SIG-M5 treated with dmso at 0.1 percent for 504 hours (cell line): Measurements from ENCODE around the gene PPIC.

Experiments used
- DNase-seq: peaks from one replicate; lab custom pipeline; 2025; ENCODE audit not compliant: unreplicated experiment; lab: John Stamatoyannopoulos, UW

Gene PPIC

DNA sequence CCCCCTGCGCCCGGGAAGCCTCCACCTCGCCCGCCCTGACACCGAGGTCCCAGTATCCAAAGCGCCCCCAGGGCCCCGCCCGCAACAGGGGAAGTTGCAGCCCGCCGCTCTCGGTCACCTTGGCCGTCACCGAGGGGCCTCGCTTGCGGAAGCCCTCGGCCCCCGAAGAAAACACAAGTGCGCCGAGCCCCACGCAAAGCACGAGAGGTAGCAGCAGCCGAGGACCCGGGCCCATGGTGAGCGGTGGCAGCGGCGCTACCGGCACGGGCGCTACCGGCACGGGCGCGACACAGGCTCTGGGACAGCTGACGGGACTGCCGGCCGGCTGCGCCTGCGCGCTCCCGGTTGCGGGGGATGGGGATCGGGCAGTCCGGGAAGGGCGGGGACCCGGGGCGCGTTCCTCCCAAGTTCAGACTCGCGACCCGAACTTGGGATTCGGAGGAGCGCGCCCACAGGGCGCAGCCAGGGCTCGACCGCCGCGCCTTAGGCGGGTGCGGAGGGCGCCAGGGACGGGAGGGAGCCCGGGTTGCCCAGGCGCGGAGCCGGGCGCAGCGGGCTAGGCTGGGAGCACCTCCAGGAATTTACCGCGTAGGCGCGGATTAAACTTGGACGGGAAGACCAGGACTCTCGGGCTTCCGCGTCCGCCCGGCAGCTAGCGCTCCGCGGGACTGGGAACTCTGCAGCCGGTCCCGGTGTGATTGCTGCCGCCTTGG, at the start of gene PPIC:
Gene PPIC, minus strand, starts transcription at position 335 of the 713 bp plus-strand sequence. Its CDS starts 100 bp downstream, at position 235.
- DNase-seq: peak; percentile 57

DNA sequence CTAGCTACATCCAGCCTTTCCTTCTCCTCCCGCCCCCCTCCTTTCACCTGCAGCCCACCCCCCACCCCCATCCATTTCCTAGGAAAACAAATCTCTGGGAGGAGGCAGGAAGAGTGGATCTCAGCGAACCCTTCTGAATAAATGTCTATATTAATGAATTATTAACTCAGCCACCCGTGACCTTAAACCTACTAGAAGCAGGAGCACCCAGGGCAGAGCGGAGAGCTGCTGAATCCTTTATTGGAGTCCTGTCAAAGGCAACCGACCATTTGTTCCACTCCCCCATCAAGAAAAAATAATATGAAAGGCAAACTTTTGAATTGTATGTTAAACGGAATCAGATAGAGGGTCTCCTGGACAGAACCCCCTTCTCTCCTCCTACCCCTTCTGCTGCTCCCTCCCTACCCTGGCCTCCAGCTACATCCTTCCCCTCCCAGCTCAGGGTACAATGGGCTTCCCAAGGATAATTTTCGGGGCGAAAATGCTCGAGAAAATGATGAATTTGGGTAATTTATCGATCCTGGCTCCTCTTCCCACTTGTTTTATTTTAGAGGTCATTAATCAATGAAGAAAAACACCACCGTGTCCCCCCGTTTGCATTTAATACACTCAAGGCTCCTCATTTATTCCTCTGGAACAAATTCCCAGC, 49.2 kb upstream of the PPIC start:
- DNase-seq: no peak

DNA sequence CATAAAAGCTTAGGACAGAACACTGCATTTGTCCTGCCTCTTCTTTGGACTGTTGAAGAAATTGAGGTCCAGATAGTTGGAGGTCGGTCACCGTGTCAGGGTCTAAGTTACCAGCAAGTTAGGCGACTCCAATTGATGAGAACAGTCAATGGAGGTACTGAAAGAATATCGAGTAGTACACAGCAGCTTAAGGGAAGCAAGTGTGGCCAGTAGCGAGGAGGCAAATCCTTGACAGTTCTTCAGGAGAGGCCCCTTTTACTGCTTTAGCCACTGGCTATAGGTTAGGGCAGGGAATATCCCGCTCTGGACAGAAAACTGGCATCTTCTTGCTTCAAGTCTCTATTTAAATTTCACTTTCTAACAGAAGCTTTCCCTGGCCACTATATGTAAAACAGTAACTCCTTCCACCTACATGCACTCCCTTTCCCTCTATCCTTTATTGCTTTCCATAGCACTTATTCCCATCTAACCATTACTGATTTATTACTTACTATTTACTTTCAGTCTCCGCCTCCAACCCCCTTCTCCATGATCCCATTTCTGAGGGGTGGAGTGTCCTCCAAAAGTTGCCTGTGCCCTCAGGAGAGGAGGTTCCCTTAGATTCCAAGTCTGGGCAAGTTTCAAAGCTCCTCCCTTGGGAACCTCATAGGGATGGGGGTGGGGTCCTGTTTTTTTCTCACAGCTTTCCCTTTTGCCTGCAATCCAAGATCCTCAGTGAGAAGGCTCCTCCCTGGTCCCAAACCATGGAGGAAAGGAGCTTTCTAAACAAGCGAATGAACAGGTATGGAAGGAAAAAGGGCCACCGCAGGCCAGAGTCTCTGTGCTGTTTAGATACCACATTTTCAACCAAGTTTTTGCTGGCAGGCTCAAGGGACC, 48.4 kb upstream of the PPIC start:
- DNase-seq: no peak

DNA sequence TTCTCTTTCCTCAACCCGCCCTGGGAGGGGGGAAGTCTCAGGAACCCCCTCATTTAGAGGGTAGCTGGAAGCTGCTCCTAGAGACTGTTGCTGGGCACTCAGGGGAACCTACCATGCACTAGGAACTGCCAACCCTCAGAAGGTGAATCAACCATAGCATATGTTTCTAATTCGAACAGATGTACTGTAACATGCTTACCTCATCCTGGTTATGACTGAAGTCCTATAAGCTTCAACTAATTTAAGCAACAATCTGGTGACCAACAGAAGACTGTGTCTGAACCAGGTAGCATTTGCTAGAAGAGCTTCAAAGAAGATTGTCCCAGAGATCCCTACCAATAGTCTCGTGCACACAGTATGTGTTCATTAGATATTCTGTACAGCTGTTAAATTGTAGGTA, 46.8 kb upstream of the PPIC start:
- DNase-seq: no peak

DNA sequence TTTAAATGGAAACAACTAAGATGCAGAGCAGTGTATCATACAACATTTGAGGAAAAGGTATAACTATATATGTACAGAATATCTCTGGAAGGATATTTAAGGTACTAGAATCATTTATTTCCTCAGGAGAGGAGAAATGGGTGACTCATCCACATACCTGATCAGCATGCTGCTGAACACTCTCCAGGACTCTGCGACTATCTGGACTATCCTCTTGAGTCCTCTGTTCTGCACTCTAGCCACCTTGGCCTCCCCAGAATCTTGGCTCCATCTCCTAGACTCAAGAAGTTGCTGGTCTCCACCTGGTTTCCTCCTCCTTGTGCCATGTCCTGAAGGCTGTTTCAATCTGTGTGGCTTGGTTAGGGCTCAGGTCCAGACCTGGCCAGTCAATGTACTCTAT, 43.7 kb upstream of the PPIC start:
- no peak for DNase-seq

DNA sequence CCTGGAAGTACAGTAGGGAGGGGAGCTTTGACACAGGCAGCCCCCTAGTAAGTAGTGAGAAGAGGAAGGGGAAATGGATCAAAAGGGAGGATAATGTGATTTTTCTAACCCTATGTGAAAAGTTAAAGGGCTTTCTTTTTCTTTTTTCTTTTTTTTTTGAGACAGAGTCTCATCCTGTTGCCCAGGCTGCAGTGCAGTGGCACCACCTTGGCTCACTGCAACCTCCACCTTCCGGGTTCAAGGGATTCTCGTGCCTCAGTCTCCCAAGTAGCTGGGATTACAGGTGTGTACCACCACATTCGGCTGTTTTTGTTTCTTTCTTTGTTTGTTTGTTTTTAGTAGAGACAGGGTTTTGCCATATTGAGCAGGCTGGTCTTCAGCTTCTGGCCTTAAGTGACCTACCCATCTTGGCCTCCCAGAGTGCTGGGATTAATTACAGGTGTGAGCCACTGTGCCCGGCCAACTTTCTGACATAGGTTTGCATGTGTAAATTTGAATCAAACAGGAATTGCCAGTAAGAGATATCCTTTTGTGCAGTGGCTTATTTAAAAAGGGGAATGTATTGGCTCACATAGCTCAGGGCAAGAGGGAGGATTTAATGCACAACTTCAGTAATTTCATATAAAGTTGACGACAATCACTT, 39.1 kb upstream of the PPIC start:
- DNase-seq: no peak

DNA sequence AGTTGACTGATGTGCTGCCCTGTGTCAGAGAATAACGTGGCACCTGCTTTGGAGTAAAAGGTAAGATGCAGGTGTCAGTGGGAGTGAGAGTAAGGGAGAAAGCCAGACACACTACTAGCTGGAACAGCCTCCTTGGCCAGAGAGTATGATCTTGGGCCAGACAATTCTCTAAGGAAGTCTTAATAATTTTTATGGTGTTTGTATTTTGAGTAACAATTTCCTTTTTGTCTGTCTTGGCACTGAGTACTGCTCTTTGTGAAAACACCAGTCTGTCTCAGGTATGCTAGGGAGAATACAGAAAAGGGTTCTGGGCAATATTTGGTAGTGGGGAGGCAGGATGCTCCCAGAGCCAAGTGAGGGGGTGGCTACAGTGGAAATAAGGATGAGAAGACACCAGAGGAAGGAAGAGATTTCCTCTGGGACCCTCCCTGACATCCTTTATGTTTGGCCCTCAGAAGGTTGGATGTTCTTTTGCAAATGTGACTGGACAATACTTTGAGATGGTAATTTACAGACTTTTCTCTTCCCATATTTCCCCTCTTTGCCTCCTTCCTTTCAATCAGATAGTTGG, 31.9 kb upstream of the PPIC start:
- DNase-seq: no peak

DNA sequence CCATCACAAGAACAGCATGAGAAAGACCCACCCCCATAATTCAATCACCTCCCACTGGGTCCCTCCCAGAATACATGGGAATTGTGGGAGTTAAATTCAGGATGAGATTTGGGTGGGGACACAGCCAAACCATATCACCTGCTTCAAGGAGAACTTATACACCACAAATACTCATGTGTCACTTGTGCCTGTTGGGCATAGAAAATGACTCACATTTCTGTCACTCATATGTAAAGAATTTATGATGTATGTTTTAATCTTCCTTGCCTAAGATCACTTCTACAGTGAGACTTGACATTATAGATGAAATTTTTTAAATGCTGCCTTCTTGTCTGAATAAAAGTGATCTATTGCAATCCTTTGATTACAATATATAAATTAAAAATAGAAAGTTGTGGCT, 29.5 kb upstream of the PPIC start:
- DNase-seq: no peak

DNA sequence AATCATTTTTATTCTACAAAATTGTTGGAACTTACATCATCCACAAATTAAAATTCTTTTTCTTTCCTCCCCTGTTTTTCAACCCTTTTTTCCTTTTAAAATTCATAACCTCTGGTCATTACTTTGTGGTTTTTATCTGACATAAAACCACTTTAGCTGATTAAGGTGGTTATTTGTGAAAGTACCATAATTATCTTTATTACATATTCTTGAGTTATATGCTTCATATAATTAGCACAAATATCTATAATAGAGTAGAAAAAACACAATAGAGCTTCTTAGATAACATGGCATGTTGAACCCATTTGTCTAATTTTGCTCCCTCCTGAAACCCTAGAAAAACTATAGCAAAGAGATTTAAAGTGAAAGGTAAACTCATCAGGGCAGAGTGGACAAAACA, 22.9 kb upstream of the PPIC start:
- DNase-seq: no peak

DNA sequence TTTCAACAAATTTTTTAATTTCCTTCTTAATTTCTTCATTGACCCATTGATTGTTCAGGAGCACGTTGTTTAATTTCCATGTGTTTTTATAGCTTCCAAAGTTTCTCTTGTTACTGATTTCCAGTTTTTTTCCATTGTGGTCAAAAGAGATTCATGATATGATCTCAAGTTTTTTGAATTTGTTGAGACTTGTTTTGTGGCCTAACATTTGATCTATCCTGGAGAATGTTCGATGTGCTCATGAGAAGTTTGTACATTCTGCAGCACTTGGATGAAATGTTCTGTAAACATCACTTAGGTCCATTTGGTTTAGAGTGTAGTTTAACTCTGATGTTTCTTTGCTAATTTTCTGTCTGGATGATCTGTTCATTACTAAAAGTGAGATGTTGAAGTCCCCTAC, 14.7 kb upstream of the PPIC start:
- DNase-seq: no peak

DNA sequence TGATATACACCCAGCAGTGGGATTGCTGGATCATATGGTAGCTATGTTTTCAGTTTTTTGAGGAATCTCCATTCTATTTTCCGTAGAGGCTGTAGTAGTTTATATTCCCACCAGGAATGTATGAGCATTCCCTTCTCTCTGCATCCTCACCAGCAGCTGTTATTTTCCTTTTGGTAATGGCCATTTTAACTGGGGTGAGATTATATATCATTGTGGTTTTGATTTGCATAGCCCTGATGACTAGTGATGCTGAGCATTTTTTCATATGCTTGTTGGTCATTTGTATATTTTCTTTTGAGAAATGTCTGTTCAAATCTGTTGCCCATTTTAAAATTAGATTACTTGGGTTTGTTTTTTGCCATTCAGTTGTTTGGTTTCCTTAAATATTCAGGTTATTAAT, 11.2 kb upstream of the PPIC start:
- DNase-seq: no peak

DNA sequence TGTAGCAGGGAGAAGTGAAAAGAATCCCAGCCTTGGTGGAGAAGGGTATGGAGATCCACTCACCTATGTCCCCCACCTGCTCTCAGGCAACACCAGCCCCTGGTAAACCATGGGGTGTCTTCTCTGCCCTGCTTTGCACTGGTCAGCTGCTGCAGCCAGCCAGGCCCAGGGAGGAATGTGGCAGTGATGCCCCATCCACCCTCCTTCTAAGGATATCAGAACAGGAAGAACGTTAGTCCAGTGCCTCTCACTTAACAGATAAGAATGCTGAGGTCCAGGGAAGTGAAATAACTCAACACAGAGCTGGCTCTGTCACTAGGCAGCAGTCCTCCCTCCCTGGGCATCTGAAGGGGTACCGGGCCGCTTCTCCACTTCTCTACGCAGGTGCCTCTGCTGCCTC, 9.7 kb upstream of the PPIC start:
- no peak for DNase-seq

DNA sequence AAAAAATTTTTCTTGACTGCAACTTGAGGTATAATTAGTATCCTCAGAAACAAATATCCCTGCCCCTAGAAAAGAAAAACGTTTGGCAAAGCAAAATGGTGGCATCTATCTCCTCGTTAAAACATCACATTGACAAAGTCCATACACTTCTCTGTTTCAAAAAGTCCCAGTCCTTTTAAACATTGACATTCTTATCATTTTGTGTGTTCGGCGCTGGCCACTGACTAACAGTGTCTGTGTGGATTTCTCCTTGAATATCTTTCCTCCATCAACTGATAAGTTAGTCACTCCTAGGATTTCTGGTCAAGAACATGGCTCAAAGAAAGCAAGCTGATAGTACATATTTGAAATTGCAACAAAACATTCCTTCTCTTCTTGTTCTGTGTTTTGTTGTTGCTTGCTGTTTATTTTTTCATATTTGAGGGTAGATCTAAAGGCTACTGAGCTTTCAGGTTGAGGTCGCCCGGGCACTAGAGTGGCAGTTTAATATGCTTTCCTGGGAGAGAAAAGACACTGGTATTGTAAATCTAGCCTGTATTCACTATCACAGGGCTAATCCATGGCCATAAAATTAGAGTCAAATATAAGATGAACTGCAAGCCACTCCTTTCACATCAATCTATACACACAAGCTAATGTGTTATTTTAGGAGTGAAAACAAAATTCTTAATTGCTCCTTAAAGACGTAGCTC, 8.5 kb upstream of the PPIC start:
- no peak for DNase-seq

DNA sequence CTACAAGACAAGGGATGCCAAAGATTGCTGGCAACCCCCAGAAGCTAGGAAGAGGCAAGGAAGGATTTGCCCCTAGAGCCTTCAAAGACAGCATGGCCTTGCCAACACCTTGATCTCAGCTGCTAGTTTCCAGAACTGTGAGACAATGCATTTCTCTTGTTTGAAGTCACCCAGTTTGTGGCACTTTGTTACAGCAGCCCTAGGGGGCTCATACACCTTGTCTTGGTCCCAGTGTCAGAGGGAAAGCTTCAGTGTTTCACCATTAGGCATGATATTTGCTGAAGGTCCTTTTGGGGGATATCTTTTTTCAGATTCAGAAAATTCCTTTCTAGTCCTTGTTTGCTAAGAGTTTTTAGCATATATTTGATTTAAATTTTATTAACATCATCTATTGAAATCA, 3.1 kb upstream of the PPIC start:
- DNase-seq: no peak

DNA sequence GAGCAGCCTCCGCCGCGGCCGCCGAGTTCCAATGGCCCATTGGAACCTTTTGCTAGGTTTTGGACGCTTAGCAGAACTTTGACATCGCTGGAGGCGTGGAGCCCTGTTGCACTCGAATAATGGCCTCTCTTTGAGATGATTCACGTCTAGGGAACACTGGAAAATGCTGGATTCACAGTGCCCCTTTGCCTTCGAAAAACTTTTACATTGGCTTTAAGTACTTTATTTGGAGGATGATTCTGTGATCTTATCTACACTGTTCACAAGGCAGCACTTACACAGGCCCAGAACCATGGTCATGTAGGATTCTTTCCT, 536 bp upstream of the PPIC start:
- no peak for DNase-seq

DNA sequence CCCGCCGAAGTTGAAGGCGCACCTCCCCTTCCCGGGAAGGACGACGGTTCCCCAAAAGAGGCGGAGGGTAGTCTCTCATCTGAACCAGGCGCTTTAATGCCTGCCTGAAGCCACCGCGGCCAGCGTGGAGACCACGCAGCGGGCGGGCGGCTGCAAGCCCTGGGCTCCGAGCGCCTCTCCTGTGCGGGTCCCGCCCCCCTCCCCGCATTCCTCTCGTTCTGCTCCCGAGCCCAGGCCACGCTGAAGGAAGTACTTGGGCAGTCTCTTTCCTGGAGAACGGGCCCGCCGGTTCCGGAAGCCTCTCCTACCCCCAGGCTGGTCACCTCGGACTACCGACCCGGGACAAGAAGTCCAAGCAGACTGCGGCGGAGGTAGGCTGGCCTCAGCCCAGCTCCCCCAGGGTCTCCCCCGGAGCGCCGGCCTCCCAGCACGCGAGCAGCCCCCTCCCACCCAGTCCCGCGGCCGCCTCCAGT, 571 bp downstream of the PPIC start:
- peak; percentile 38 for DNase-seq

DNA sequence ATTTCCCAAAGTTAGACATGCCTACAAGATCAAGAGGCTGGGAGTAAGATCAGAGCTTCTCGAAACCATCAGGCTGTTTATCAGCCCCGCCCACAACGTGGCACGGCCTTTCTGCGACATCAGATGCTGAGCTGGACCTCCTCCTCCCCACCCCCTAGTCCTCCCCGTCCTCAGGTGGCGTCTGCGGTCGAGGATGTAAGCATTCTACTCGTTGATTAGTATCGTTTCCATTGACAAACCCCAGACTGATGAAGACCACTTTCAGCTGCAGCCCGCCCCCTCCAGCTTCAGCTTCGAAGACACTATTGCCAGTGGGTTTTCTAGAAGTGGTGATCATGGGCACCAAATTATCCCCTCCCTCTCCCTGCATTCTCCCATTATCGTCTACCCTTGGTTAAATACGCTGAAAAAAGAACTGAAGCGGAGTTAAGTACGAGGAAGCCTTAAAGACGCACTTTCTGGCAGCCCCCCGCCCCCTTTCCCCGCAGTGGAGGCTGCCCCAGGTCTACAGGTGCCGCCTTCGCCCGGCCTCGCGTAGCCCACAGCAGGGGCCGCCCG, 1.1 kb downstream of the PPIC start:
- peak; percentile 7 for DNase-seq

DNA sequence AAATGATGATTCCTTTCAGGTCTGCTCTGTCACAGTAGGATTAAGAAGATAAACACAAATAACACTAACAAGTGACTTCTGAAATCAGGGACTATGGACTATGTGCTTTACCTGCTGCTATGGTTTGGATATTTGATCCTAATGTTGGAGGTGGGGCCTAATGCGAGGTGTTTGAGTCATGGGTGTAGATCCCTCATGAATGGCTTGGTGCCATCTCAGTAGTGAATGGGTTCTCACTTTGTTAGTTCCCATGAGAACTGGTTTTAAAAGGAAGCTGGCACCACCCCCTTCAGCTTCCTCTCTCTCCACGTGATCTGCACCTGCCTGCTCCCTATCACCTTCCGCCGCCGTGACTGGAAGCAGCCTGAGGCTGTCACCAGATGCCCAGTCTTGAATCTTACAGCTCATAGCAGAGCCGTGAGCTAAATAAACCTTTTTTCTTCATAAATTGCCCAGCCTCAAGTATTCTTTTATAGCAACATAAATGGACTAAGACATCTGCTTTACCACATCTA, 3.3 kb downstream of the PPIC start:
- DNase-seq: no peak

DNA sequence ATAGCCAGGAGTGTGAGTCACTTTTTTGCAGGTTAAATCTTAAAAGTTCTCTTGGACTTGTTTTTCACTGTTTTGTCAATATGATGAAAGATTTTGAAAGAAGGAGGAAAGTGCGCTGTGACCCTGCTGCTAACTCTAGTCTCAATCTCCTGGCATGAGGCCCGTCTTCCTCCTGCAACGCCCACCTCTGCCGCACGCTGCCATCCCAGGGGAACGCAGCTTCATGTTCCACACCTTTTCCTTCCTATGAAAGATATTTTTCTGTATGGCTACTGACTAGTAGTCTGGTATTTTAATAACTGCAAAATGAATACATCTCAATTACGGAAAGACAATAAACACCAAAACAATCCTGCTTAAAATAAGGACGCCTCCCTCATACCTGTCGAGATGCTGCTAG, 8.3 kb downstream of the PPIC start:
- DNase-seq: no peak

DNA sequence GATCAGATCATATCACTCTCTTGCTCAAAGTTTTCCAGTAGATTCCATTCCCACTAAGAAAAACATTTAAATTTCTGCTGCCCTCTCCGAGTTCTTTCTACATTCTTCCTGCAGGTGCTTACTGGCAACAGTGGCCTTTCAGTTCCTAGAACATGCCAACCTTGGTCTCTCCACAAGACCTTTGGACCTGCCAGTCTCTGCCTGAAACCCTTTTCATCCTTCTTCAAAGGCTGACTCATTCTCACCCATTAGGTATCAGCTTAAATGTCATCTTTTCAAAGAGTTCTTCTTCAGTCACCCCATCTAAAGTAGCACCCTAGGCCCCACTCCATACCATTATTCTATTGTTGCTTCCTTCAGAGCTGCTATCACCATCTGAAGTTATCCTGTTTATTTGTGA, 21.8 kb downstream of the PPIC start:
- DNase-seq: no peak
